Epidermal melanocyte (primary cell): Measurements from ENCODE around the gene NOC2L.

ENCODE experiments used
- DNase-seq: peaks from one replicate; pipeline ENCODE4 v3.0.0; 2011; ENCODE audit warnings: low spot score; ENCODE audit not compliant: insufficient read length

The NOC2L gene

GRCh38 chr1:958823-959730, at the start of gene NOC2L:
NOC2L (minus strand) TSS chr1:959256; CDS start chr1:959240, 16 bp downstream.
- DNase-seq, result peak; percentile 94

- DNase-seq, result no peak
These were observed 47.5 kb upstream of the NOC2L start for GRCh38 chr1:1006305-1007159.

GRCh38 chr1:1005774-1006304, 46.8 kb upstream of the NOC2L start:
- no peak for DNase-seq

- DNase-seq, result peak; percentile 67
These were observed 46.0 kb upstream of the NOC2L start for GRCh38 chr1:1004780-1005697.

- DNase-seq, result no peak
These were observed 45.3 kb upstream of the NOC2L start for GRCh38 chr1:1004420-1004779.

GRCh38 chr1:1003618-1004419, 44.8 kb upstream of the NOC2L start:
- no peak for DNase-seq

GRCh38 chr1:1001057-1001783, 42.2 kb upstream of the NOC2L start:
- no peak for DNase-seq

- DNase-seq, result peak; percentile 94
These were observed 41.5 kb upstream of the NOC2L start for GRCh38 chr1:1000357-1001056.

- peak; percentile 86 for DNase-seq
These were observed 40.8 kb upstream of the NOC2L start, which contains the start of gene HES4 for GRCh38 chr1:999725-1000356. HES4 (minus strand) TSS chr1:1000097; CDS start chr1:999973, 124 bp downstream.

GRCh38 chr1:998995-999724, 40.1 kb upstream of the NOC2L start:
- no peak for DNase-seq

GRCh38 chr1:998745-998994, 39.6 kb upstream of the NOC2L start:
- DNase-seq, result no peak

GRCh38 chr1:997993-998744, 39.1 kb upstream of the NOC2L start:
- DNase-seq, result no peak

GRCh38 chr1:997713-997992, 38.6 kb upstream of the NOC2L start:
- no peak for DNase-seq

- DNase-seq, result no peak
These were observed 38.0 kb upstream of the NOC2L start for GRCh38 chr1:996851-997712.

GRCh38 chr1:995665-996633, 36.9 kb upstream of the NOC2L start:
- no peak for DNase-seq
